Measurements from ENCODE around the gene C16orf89. TPM values are rescaled to one million over a fixed set of nuclear protein-coding genes. Genes with fewer than 3 reads are reported as not detected.
A peak's percentile ranks its signal among the peaks of the same experiment; 100 is the strongest.

C16orf89 gene
- total RNA-seq, 2 experiments from 2014 or later: not detected

DNA sequence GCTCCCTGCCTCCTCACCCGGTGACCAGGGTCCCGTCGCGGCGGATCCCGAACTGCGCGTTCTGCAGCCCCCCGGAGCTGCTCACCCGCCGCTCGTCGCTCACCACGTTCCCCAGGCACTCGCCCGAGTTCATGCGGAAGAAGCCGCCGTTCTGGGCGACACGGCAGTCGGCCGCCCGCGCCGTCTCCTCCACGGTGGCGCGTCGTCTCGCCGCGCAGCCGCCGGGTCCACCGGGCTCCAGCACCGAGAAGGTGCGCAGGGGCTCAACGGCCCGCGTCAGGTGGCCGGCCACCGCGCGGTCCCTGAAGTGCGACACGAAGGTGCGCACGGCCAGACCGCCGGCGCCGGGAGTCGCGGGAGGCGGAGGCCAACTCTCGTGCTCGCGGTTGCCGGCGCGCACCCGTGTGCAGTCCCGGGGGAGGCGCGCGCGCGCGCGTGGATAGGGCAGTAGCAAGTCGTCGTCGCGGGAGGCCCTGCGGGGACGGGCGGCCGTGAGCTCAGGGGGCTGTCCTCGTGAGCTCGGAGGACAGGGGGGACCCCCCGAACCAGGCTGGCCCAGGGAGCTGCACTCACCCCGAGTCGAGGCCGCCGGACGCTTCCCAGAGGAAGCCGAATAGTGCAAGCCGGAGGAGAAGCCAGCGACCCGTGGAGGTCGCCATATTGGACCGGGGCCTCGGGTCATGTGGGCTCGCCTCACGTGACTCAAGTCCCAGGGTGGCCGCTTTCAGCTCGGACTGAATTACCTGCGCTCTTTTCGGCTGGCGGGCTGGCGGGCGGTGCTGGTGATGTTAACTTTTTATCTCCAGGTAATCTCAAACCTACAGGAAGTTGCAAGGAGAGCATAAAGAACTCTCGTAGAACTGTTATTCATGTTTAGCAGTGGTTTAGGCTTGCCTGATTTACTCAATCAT is 32.2 kb downstream of the C16orf89 start, which contains the start of gene NAGPA:
Gene NAGPA, minus strand, starts transcription at position 680 of the 911 bp plus-strand sequence. Its CDS starts 21 bp downstream, at position 659.
- peaks cover 20% of the 10 kb centered on the region for H3K4me1 Mint-ChIP-seq (ENCODE audit: low read depth)
- H3K27ac Mint-ChIP-seq: peak within 1 kb of the TSS; percentile 79
- DNase-seq: peak; percentile 89
- ChIA-PET CTCF (no interaction called here), POLR2A (interaction anchor here (0.6 to 1.3 kb wide), 3 partner anchors 12 to 265 kb away, joined by 3 to 4 read pairs (median 3); no protein-coding TSS in a partner anchor)
- peaks cover 3% of the 10 kb centered on the region for H3K36me3 Mint-ChIP-seq
- peak within 1 kb of the TSS; percentile 84 for H3K4me3 Mint-ChIP-seq
- intact Hi-C loops (cut with micrococcal nuclease): loop anchor here (2.0 to 5.0 kb wide), 2 partner anchors 39 to 65 kb away; partner anchors contain the start of gene ALG1
- H3K9me3 Mint-ChIP-seq: no peaks in the 10 kb centered on the region
- no peaks in the 10 kb centered on the region for H3K27me3 Mint-ChIP-seq

DNA sequence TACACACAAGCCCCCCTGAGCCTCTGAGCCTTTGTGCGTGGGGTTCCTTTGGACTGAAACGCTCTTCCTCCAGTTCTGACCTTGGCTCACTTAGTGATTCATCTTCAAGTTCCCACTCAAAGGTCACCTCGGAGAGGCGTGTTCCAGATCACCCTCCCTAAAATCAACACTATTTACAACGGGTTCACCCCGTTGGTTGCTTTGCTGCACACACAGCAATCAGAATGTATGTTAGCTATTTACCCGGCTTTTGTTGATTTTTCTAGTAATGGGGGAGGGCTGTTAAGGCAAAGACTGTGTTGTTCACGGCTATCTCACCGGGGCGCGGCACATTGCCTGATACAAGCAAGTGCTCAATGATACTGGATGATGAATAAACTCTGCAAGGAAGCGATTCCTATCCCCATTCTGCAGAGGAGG is 33.0 kb downstream of the C16orf89 start:
- intact Hi-C loops (cut with micrococcal nuclease): loop anchor here (2.0 to 5.0 kb wide), 2 partner anchors 40 to 66 kb away; partner anchors contain the start of gene ALG1
- CTCF ChIA-PET: no interaction called here
- H3K36me3 Mint-ChIP-seq: peaks cover 3% of the 10 kb centered on the region
- POLR2A ChIA-PET: no interaction called here
- H3K4me3 Mint-ChIP-seq: peak overlapping the region; percentile 67
- no peak for DNase-seq
- no peak overlapping the region for H3K27ac Mint-ChIP-seq
- peaks cover 20% of the 10 kb centered on the region for H3K4me1 Mint-ChIP-seq (ENCODE audit: low read depth)
- no peaks in the 10 kb centered on the region for H3K27me3 Mint-ChIP-seq
- H3K9me3 Mint-ChIP-seq: no peaks in the 10 kb centered on the region

DNA sequence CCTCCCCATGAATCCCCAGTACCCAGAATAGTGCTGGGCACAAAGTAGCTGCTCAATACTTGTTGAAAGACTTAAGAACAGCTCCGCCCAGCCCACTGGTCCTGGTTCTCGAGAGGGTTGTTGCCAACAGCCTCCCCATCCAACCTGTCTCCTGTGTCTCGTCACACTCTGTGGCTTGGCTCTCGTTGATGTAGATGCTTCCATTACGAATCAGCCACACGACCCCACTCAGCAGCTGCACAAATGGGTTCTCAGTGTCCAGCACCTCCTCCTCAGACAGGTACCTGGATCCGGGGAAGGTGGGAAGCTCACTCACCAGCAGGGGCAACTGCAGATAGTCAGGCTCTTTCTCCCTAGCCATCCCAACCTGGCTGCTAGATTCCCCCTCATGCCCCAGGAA is 34.2 kb downstream of the C16orf89 start:
- intact Hi-C loops (cut with micrococcal nuclease): loop anchor here (5.0 kb wide), 1 partner anchor 41 kb away; the partner anchor contains the start of gene ALG1
- H3K27ac Mint-ChIP-seq: no peak overlapping the region
- no peak overlapping the region for H3K4me3 Mint-ChIP-seq
- DNase-seq: no peak
- H3K27me3 Mint-ChIP-seq: no peaks in the 10 kb centered on the region
- ChIA-PET CTCF (interaction anchor here (1.9 kb wide), 1 partner anchor 53 kb away, joined by 8 read pairs; no protein-coding TSS in a partner anchor), POLR2A (no interaction called here)
- peaks cover 20% of the 10 kb centered on the region for H3K4me1 Mint-ChIP-seq (ENCODE audit: low read depth)
- no peaks in the 10 kb centered on the region for H3K9me3 Mint-ChIP-seq
- peaks cover 3% of the 10 kb centered on the region for H3K36me3 Mint-ChIP-seq

DNA sequence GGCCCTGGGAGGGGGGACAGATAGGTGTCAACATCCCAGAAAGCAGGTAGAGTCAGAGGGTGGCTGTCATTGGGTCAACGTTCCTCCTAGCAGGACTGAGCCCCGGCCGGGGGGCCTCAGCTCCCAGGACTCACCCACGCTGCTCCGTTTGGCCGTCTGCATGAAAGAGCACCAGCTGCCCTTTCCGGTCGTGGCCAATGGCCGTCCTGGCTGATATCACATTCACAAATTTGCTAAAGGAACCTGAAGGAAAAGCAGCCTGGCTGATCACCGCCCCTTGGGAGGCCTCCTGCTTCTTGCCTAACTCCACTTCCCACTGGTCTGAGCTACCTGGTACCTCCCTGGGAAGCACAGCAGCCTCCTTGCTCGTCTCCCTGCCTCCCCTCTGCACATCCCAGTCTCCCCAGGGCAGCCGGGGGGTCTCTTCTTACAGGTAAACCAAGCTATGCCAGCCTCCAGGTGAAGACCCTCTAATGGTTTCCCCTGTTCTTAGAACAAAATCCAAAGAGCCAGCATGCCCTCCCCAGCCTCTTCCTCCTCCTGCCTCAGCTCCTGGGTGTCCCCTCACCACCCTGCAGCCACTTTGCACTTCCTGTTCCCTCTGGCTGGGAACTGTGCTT is 35.4 kb downstream of the C16orf89 start:
- H3K4me3 Mint-ChIP-seq: no peak overlapping the region
- peaks cover 3% of the 10 kb centered on the region for H3K36me3 Mint-ChIP-seq
- no peak overlapping the region for H3K27ac Mint-ChIP-seq
- peaks cover 20% of the 10 kb centered on the region for H3K4me1 Mint-ChIP-seq (ENCODE audit: low read depth)
- POLR2A ChIA-PET: no interaction called here
- no peak for DNase-seq
- intact Hi-C loops (cut with micrococcal nuclease): loop anchor here (5.0 kb wide), 1 partner anchor 42 kb away; the partner anchor contains the start of gene ALG1
- no peaks in the 10 kb centered on the region for H3K9me3 Mint-ChIP-seq
- CTCF ChIA-PET: interaction anchor here (1.9 kb wide), 1 partner anchor 54 kb away, joined by 8 read pairs; no protein-coding TSS in a partner anchor
- H3K27me3 Mint-ChIP-seq: no peaks in the 10 kb centered on the region

DNA sequence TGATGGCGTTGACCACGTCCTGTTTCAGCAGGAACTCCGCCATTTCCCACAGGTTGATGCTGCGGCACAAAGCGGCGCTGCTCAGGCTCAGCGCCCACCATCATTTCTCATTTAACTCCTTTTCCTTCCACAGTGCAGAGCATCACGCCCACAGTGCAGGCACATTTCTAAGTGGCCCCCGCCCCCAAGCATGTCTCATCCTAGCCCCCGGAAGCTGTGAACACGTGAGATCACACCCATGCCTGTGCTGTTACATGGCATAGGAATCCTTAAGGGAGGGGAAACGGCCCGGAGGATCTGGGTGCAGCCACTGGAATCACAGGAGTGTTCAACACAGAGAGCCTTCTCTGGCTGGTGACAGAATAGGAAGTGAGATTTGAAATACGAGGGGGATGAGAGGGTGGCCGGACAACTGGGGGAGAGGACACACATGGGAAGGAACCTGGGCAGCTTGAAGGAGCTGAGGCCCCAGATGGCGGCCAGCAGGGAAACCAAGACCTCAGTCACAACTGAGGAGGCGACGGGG is 36.7 kb downstream of the C16orf89 start:
- POLR2A ChIA-PET: no interaction called here
- no peak overlapping the region for H3K4me3 Mint-ChIP-seq

DNA sequence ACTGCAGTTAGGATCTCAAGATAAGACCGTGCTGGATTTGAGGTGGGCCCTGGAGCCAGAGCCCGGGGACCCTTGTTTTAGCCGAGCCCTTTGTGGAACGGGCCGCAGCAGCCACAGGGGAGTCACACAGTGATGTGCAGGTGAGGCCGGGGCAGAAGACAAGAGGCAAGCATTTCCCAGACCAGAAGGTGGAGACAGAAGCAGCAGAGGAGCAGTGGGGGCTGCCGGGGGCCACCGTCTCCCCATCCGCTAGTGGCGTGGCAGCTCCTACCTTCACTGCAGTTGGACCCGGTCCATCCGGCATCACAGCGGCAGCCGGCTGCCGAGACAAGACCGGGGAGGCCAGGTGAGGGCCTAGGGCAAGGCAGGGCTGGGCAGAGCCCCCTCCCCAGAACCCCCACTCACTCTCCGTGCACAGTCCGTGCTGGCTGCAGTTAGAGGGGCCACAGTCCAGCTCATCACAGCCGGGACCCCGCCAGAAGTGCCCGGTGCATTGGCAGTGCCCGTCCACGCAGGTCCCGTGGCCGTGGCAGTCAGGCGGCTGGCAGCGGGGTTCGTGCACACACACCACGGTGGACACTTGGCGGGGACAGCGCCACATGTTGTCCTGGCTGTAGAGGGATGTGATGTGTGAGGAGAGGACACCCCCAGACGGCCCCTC is 38.1 kb downstream of the C16orf89 start:
- ChIA-PET POLR2A (no interaction called here), CTCF (no interaction called here)
- intact Hi-C loops (cut with micrococcal nuclease): no loop called here
- DNase-seq: no peak
- Mint-ChIP-seq H3K9me3 (no peaks in the 10 kb centered on the region), H3K4me3 (no peak overlapping the region), H3K4me1 (ENCODE audit: low read depth) (peaks cover 6% of the 10 kb centered on the region), H3K27me3 (no peaks in the 10 kb centered on the region), H3K27ac (no peak overlapping the region), H3K36me3 (peaks cover 3% of the 10 kb centered on the region)

More for the DNA sequence above, 36.7 kb downstream of the C16orf89 start:
- intact Hi-C loops (cut with micrococcal nuclease): no loop called here
- peaks cover 3% of the 10 kb centered on the region for H3K36me3 Mint-ChIP-seq
- H3K4me1 Mint-ChIP-seq (ENCODE audit: low read depth): peaks cover 13% of the 10 kb centered on the region
- H3K27me3 Mint-ChIP-seq: no peaks in the 10 kb centered on the region
- no peaks in the 10 kb centered on the region for H3K9me3 Mint-ChIP-seq
- no peak overlapping the region for H3K27ac Mint-ChIP-seq
- DNase-seq: no peak
- CTCF ChIA-PET: no interaction called here

DNA sequence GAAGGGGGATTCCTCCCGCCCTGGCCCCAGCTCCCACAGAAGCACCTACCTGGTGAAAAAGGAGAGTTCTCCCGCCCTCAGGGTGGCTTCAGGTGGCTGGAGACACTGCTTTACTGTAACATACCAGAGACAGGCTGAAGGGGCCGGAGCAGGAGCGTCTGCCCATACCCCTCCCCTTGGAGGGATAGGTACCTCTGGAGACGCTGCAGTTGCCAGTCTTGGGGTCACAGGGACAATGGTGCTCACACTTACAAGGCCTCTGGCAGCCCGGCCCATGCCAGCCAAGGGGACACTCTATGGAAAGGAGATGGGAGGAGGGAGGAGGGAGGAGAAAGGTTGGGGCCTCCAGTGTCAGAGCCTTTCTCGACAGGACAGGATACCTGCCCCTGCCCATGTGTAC is 38.7 kb downstream of the C16orf89 start:
- Mint-ChIP-seq H3K27ac (no peak overlapping the region), H3K4me3 (no peak overlapping the region)

DNA sequence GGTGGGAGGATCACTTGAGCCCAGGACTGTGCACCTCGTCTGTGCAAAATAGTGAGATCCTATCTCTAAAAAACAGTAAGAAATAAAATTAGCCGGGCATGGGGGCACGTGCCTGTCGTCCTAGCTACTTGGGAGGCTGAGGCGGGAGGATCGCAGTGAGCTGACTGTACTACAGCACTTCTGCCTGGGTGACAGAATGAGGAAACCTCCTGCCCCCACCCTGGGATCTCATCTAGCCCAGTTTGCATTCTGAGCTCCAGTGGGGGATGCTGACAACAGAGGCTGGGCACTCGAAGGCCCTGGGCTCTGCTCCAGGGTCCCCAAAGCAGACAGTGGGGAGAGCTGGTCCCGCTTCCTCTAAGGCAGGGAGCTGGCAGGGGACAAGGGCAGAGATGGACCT is 39.1 kb downstream of the C16orf89 start:
- H3K9me3 Mint-ChIP-seq: no peaks in the 10 kb centered on the region
- no peak overlapping the region for H3K4me3 Mint-ChIP-seq
- H3K36me3 Mint-ChIP-seq: peaks cover 3% of the 10 kb centered on the region
- DNase-seq: no peak
- H3K27ac Mint-ChIP-seq: no peak overlapping the region
- H3K4me1 Mint-ChIP-seq (ENCODE audit: low read depth): no peaks in the 10 kb centered on the region
- ChIA-PET CTCF (no interaction called here), POLR2A (no interaction called here)
- no peaks in the 10 kb centered on the region for H3K27me3 Mint-ChIP-seq
- intact Hi-C loops (cut with micrococcal nuclease): no loop called here

More for the DNA sequence above, 38.7 kb downstream of the C16orf89 start:
- no peak for DNase-seq
- ChIA-PET POLR2A (no interaction called here), CTCF (no interaction called here)
- intact Hi-C loops (cut with micrococcal nuclease): no loop called here
- Mint-ChIP-seq H3K27me3 (no peaks in the 10 kb centered on the region), H3K9me3 (no peaks in the 10 kb centered on the region), H3K36me3 (peaks cover 3% of the 10 kb centered on the region), H3K4me1 (ENCODE audit: low read depth) (peaks cover 3% of the 10 kb centered on the region)

DNA sequence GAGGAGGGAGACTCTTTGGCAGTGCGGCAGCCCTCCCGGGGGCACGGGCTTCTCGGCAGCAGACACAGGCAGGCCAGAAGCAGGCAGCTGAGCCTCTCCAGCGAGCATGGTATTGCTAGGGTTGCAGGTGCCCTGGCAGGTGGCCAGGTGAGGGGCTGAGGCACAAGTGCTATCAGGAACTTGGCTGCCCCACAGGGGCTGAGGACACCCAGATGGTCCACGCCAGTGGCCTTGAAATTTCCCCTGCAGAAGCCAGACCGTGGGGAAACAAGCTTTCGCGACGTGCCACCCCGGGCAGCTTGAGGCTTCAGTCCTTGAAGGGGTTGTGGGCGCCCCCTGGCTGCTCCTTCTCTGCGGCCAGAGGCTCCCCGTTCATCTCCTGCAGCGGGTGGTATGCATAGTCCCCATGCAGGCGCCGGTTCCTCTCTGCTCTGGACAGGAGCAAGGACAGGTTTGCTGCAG is 40.6 kb downstream of the C16orf89 start:
- Mint-ChIP-seq H3K36me3 (no peaks in the 10 kb centered on the region), H3K27me3 (no peaks in the 10 kb centered on the region), H3K4me3 (no peak overlapping the region), H3K4me1 (ENCODE audit: low read depth) (no peaks in the 10 kb centered on the region), H3K9me3 (no peaks in the 10 kb centered on the region), H3K27ac (no peak overlapping the region)
- ChIA-PET POLR2A (no interaction called here), CTCF (no interaction called here)
- intact Hi-C loops (cut with micrococcal nuclease): no loop called here
- no peak for DNase-seq

DNA sequence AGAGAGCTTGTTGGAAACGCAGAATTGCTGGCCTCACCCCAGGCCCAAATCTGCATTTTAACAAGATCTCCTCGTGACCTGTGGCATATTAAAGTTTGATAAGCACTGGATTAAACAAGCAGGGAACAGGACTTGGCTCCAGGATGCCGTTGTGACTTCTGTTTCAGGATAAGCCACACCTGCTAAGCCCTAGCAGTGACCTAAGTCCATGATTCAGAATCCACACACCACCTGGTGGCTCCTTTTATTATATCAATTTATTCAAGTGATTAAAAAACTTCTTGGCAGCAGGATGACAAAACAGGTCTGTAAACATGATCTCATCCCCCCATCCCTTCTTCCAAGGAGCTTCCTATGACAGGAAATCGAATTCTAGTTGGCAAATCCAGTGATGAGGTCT is 41.1 kb downstream of the C16orf89 start:
- intact Hi-C loops (cut with micrococcal nuclease): no loop called here
- no peaks in the 10 kb centered on the region for H3K27me3 Mint-ChIP-seq
- DNase-seq: no peak
- H3K4me1 Mint-ChIP-seq (ENCODE audit: low read depth): no peaks in the 10 kb centered on the region
- no peak overlapping the region for H3K4me3 Mint-ChIP-seq
- ChIA-PET POLR2A (no interaction called here), CTCF (interaction anchor here (1.0 kb wide), 1 partner anchor 10 kb away, joined by 3 read pairs; no protein-coding TSS in a partner anchor)
- no peak overlapping the region for H3K27ac Mint-ChIP-seq
- H3K36me3 Mint-ChIP-seq: no peaks in the 10 kb centered on the region
- H3K9me3 Mint-ChIP-seq: no peaks in the 10 kb centered on the region

DNA sequence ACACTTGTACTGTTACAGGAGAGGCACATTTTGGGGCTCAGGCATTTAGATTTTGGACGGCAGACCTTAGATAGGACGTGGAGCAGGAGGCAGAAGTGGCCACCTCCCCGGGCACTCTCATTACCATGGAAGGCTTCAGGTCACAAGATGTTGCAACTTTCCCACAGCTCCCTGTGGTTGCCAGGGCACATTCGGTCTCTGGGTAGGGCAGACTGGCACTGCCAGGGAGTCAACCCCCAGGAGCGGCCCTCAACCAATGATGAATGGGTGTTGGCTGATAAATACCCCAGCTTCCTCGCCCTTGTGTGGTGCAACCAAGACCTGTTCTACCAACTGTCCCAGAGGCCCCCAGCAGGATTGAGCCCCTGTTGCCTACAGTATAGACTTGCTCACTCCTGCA is 43.2 kb downstream of the C16orf89 start:
- H3K36me3 Mint-ChIP-seq: no peaks in the 10 kb centered on the region
- no peak for DNase-seq
- H3K27me3 Mint-ChIP-seq: no peaks in the 10 kb centered on the region
- no peak overlapping the region for H3K4me3 Mint-ChIP-seq
- no peak overlapping the region for H3K27ac Mint-ChIP-seq
- H3K4me1 Mint-ChIP-seq (ENCODE audit: low read depth): no peaks in the 10 kb centered on the region
- H3K9me3 Mint-ChIP-seq: no peaks in the 10 kb centered on the region
- intact Hi-C loops (cut with micrococcal nuclease): no loop called here
- POLR2A ChIA-PET: no interaction called here
- CTCF ChIA-PET: no interaction called here

DNA sequence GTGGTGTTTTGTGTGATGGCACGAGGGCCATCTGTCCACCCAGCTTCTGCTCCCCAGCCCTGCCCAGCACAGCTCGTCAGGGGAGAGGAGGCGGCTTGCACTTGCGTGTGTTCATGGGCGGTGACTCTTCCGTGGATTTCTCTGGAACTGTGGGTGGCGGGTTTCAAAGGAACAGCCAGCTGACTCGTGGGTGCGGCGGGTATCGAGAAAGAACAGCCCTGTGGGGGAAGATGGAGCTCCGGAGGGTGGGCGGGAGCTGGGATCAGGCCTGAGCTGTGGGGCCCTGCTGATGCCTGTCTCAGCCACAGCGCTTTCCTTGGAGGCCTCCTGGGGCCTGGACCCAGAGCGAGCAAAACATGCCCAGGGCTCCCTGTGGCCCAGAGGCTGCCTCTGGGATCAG is 45.2 kb downstream of the C16orf89 start:
- ChIA-PET CTCF (interaction anchor here (0.6 kb wide), 1 partner anchor 304 kb away, joined by 3 read pairs; no protein-coding TSS in a partner anchor), POLR2A (no interaction called here)
- H3K36me3 Mint-ChIP-seq: no peaks in the 10 kb centered on the region
- H3K27me3 Mint-ChIP-seq: no peaks in the 10 kb centered on the region
- no peak for DNase-seq
- H3K4me3 Mint-ChIP-seq: no peak overlapping the region
- no peak overlapping the region for H3K27ac Mint-ChIP-seq
- intact Hi-C loops (cut with micrococcal nuclease): no loop called here
- H3K4me1 Mint-ChIP-seq (ENCODE audit: low read depth): no peaks in the 10 kb centered on the region
- no peaks in the 10 kb centered on the region for H3K9me3 Mint-ChIP-seq
